Nephron (organoid): Measurements from ENCODE around the gene ZRSR2.

Source experiments
- H3K27ac Mint-ChIP-seq, 3 experiments: 2 replicates each; pipeline ENCODE4 v1.8.0; 2020; ENCODE audit warnings: mixed read lengths in 3 of 3, mild to moderate bottlenecking in 2 of 3, moderate library complexity in 1 of 3
- H3K27me3 Mint-ChIP-seq: 2 replicates; pipeline ENCODE4 v1.8.0; 2021; ENCODE audit warnings: low read depth, mild to moderate bottlenecking, moderate library complexity, mixed read lengths
- H3K36me3 Mint-ChIP-seq: 2 replicates; pipeline ENCODE4 v1.8.0; 2020; ENCODE audit warnings: low read depth, mixed read lengths
- H3K4me1 Mint-ChIP-seq: 2 replicates; pipeline ENCODE4 v1.8.0; 2020; ENCODE audit warnings: mixed read lengths
- H3K4me3 Mint-ChIP-seq, 3 experiments: 2 replicates each; pipeline ENCODE4 v1.8.0; 2020; ENCODE audit warnings: mild to moderate bottlenecking in 3 of 3, mixed read lengths in 3 of 3, moderate library complexity in 2 of 3
- H3K9me3 Mint-ChIP-seq: 2 replicates; pipeline ENCODE4 v1.8.0; 2020; ENCODE audit warnings: mixed read lengths
- CTCF ChIP-seq, 3 experiments: fragments of 200-600 bp; sonication (generic); IDR thresholded peaks; one replicate each; pipeline ENCODE4 v1.5.0; 2021; ENCODE audit warnings: antibody characterized with exemption in 3 of 3; ENCODE audit not compliant: unreplicated experiment in 3 of 3

ZRSR2 gene

DNA sequence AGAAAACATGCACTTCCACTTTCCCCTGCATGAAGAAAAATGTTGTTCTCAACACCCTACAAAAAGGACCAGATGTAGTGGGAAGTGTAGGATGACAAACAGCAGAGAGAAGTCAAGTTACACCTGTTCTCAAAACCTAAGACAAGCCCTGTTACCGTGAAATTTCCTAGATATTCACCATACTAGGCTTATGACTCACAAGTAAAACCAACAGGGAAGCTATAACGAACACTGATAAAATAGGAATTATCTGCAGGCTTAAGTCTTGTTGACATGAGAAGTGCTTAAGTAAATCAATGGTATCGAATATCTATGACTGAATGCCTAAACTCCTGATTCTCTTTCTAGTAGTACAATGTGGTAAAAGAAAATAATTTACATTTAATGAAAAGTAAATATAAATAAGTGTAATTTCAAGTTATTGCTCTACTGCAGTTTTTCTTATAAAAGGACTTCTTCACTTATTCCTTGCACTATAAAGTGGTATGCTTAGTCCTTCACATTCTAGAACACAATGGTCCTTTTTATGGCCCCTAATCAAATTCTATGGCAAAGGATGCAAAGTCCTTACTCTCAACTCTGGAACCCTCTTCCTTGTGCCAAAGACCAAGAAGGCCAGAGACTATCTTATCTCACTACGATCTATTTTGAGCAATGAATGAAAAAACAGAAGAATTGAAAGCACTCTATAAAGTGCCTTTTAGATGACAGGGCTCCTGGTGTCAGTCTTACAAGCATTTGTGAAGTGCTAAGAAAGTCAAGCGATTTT lies 44.7 kb downstream of the ZRSR2 start:
- no peak overlapping the region for H3K4me3 Mint-ChIP-seq
- no peak for TF ChIP-seq CTCF (IDR thresholded peaks at IDR 0.05; ENCODE audit: unreplicated experiment in 3 of 3)
- H3K27ac Mint-ChIP-seq = no peak overlapping the region
- no peaks in the 10 kb centered on the region for H3K9me3 Mint-ChIP-seq
- H3K36me3 Mint-ChIP-seq = peaks cover 13% of the 10 kb centered on the region
- no peaks in the 10 kb centered on the region for H3K27me3 Mint-ChIP-seq
- H3K4me1 Mint-ChIP-seq = peaks cover under 1% of the 10 kb centered on the region

DNA sequence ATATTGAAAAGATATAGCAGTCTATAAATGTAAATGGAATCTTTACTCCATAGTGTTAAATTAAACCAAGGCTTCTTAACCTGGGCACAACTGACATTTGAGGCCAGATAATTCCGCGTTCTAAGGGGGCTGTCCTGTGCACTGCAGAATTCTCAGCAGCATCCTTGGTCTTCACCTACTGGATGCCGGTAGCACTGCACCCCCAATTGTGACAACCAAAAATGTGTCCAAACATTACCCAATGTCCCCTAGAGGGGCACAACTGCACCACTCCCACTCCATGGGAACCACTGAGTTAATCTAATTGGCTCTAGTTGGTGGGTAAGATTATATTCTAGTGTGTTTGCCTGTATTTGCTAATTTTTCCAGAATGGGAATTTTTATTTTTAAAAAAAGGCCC lies 47.7 kb downstream of the ZRSR2 start:
- Mint-ChIP-seq H3K36me3 (peaks cover 22% of the 10 kb centered on the region), H3K4me1 (no peaks in the 10 kb centered on the region), H3K9me3 (no peaks in the 10 kb centered on the region), H3K27me3 (no peaks in the 10 kb centered on the region), H3K4me3 (no peak overlapping the region), H3K27ac (no peak overlapping the region)
- no peak for TF ChIP-seq CTCF (IDR thresholded peaks at IDR 0.05; ENCODE audit: unreplicated experiment in 3 of 3)

- Mint-ChIP-seq H3K4me3 (no peak overlapping the region), H3K36me3 (peaks cover 37% of the 10 kb centered on the region), H3K9me3 (no peaks in the 10 kb centered on the region), H3K27me3 (no peaks in the 10 kb centered on the region), H3K27ac (no peak overlapping the region), H3K4me1 (no peaks in the 10 kb centered on the region)
- no peak for TF ChIP-seq CTCF (IDR thresholded peaks at IDR 0.05; ENCODE audit: unreplicated experiment in 3 of 3)
Measured at GRCh38 chrX:15841853-15842516, 51.7 kb downstream of the ZRSR2 start.

DNA sequence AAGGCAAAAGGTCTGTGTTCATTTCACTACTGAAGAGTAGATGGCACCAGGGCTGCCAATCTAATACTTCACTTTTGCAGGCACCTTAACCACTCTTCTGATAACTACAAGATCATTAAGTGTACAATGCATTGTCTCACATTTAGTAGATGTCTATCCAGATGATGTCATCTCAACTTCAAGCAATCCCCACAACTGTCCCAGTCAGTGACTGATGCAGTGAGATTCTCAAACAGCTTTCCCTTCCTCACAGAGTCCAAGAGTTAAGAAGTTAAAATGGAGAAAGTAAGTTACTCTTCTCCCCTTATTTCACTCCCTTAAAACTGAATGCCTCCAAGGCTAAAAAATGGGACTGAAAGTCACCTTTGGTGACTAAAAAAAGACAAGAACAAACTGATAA lies 53.7 kb downstream of the ZRSR2 start:
- Mint-ChIP-seq H3K9me3 (no peaks in the 10 kb centered on the region), H3K27me3 (no peaks in the 10 kb centered on the region), H3K4me3 (no peak overlapping the region), H3K36me3 (peaks cover 33% of the 10 kb centered on the region), H3K4me1 (no peaks in the 10 kb centered on the region), H3K27ac (no peak overlapping the region)
- no peak for TF ChIP-seq CTCF (IDR thresholded peaks at IDR 0.05; ENCODE audit: unreplicated experiment in 3 of 3)

GRCh38 chrX:15848576-15848975 lies 58.3 kb downstream of the ZRSR2 start:
- Mint-ChIP-seq H3K36me3 (peaks cover 26% of the 10 kb centered on the region), H3K27me3 (no peaks in the 10 kb centered on the region), H3K4me3 (no peak overlapping the region), H3K9me3 (no peaks in the 10 kb centered on the region), H3K27ac (no peak overlapping the region), H3K4me1 (peaks cover 11% of the 10 kb centered on the region)
- TF ChIP-seq CTCF (IDR thresholded peaks at IDR 0.05; ENCODE audit: unreplicated experiment in 3 of 3) = no peak
